ENCODE data around the gene NPAP1.

DNA sequence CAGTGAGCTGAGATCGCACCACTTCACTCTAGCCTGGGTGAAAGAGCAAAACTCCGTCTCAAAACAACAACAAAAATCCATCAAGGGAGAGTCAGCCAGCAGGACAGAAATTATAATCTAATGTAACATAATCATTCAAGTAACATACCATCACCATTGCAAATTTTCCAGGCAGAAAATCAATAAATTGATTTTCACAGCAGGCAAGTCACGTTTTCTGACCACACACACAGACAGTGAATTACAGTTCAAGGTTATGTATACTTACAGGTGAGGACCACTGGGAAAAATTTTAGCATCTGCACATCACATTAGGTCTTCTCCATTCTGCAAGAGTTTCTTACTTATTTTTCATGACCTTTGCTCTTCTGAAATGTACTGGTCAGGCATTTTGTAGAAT, 29.9 kb upstream of the NPAP1 start:
- TF ChIP-seq, protein P1, sequence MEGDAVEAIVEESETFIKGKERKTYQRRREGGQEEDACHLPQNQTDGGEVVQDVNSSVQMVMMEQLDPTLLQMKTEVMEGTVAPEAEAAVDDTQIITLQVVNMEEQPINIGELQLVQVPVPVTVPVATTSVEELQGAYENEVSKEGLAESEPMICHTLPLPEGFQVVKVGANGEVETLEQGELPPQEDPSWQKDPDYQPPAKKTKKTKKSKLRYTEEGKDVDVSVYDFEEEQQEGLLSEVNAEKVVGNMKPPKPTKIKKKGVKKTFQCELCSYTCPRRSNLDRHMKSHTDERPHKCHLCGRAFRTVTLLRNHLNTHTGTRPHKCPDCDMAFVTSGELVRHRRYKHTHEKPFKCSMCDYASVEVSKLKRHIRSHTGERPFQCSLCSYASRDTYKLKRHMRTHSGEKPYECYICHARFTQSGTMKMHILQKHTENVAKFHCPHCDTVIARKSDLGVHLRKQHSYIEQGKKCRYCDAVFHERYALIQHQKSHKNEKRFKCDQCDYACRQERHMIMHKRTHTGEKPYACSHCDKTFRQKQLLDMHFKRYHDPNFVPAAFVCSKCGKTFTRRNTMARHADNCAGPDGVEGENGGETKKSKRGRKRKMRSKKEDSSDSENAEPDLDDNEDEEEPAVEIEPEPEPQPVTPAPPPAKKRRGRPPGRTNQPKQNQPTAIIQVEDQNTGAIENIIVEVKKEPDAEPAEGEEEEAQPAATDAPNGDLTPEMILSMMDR (IDR thresholded peaks at IDR 0.05): no peak
- no peak for TF ChIP-seq POLR2A (IDR thresholded peaks at IDR 0.05)

Measured in suprapubic skin (tissue), 3 donors.